ENCODE results near the gene PSMB2. TPM values are rescaled to one million over a fixed set of nuclear protein-coding genes. Genes with fewer than 3 reads are reported as not detected.

PSMB2 gene
- total and polyA plus RNA-seq, 2 donors from 2014 or later, result 44.1 to 78.0 TPM

DNA sequence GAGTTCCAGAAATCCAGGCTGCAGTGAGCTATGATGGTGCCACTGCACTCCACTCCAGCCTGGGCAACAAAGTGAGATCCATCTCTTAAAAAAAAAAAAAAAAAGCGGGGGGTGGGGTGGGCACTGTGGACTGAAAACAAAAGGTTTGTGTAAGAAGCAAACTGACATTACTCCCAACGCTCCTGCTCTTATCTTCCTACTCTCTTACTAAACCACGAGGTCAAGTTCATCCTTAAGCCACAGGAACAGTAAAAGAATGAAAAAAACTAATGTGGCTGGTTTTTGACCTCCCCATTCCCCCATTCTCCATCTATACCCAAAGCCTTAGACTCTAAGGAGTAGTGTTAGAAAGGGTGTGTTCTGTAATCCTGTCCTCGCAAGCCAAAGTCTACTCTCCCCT is 37.4 kb downstream of the PSMB2 start:
- Histone ChIP-seq H3K4me3 (ENCODE audit: low read length in 3 of 3) (no peak overlapping the region), H3K27me3 (ENCODE audit: control insufficient read depth, insufficient read depth, low read length) (no peaks in the 10 kb centered on the region), H3K4me1 (ENCODE audit: control insufficient read depth in 2 of 3, insufficient read depth in 2 of 3, low read depth in 1 of 3, low read length in 3 of 3) (no peaks in the 10 kb centered on the region), H3K9me3 (ENCODE audit: control insufficient read depth in 2 of 3, insufficient read depth in 1 of 3, low read length in 3 of 3) (no peaks in the 10 kb centered on the region), H3K36me3 (ENCODE audit: control insufficient read depth in 2 of 3, insufficient read depth in 3 of 3, low read length in 3 of 3) (peaks cover 11 to 31% (median 28%) of the 10 kb centered on the region in 3 donors), H3K27ac (ENCODE audit: low read depth in 2 of 2, low read length in 2 of 2) (no peak overlapping the region), H3K9ac (ENCODE audit: low read length in 3 of 3) (no peak overlapping the region)
- DNase-seq, result no peak
- no peak for FAIRE-seq
- intact Hi-C loops (cut with DNase I), result no loop called here
- no peak for TF ChIP-seq CTCF (IDR thresholded peaks at IDR 0.05; ENCODE audit: borderline replicate concordance, extremely low read depth, insufficient read depth)

DNA sequence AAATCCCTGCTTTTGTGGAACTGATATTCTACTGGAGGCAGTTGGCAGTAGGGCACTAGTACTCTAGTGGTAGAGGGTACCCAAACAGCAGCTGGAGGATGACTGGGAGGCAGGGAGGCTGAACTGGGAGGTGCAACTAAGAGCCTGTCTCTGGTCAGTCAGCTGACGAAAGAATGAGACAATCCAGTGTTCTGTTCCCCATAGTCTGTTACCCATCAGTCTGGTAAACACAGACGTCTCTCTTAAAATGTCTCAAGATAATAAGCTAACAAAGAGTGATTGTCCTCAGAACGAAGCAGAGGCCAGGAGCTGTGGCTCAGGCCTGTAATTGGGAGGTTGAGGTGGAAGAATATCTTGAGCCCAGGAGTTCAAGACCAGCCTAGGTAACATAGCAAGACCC is 37.9 kb downstream of the PSMB2 start:
- Histone ChIP-seq H3K27ac (ENCODE audit: low read depth in 2 of 2, low read length in 2 of 2) (no peak overlapping the region), H3K9ac (ENCODE audit: low read length in 3 of 3) (no peak overlapping the region), H3K36me3 (ENCODE audit: control insufficient read depth in 2 of 3, insufficient read depth in 3 of 3, low read length in 3 of 3) (peaks cover 10 to 28% (median 26%) of the 10 kb centered on the region in 3 donors), H3K9me3 (ENCODE audit: control insufficient read depth in 2 of 3, insufficient read depth in 1 of 3, low read length in 3 of 3) (no peaks in the 10 kb centered on the region), H3K27me3 (ENCODE audit: control insufficient read depth, insufficient read depth, low read length) (no peaks in the 10 kb centered on the region), H3K4me1 (ENCODE audit: control insufficient read depth in 2 of 3, insufficient read depth in 2 of 3, low read depth in 1 of 3, low read length in 3 of 3) (no peaks in the 10 kb centered on the region), H3K4me3 (ENCODE audit: low read length in 3 of 3) (no peak overlapping the region)
- no peak for TF ChIP-seq CTCF (IDR thresholded peaks at IDR 0.05; ENCODE audit: borderline replicate concordance, extremely low read depth, insufficient read depth)
- FAIRE-seq (no peak), DNase-seq (no peak)
- intact Hi-C loops (cut with DNase I), result no loop called here

- no peak for TF ChIP-seq CTCF (IDR thresholded peaks at IDR 0.05; ENCODE audit: borderline replicate concordance, extremely low read depth, insufficient read depth)
- FAIRE-seq (no peak), DNase-seq (no peak)
- intact Hi-C loops (cut with DNase I), result no loop called here
- no peak overlapping the region for H3K9ac ChIP-seq (ENCODE audit: low read length in 3 of 3)
- no peaks in the 10 kb centered on the region for H3K9me3 ChIP-seq (ENCODE audit: control insufficient read depth in 2 of 3, insufficient read depth in 1 of 3, low read length in 3 of 3)
- no peak overlapping the region for H3K27ac ChIP-seq (ENCODE audit: low read depth in 2 of 2, low read length in 2 of 2)
- peaks cover 4 to 22% (median 19%) of the 10 kb centered on the region in 3 donors for H3K36me3 ChIP-seq (ENCODE audit: control insufficient read depth in 2 of 3, insufficient read depth in 3 of 3, low read length in 3 of 3)
- no peaks in the 10 kb centered on the region for H3K4me1 ChIP-seq (ENCODE audit: control insufficient read depth in 2 of 3, insufficient read depth in 2 of 3, low read depth in 1 of 3, low read length in 3 of 3)
- no peak overlapping the region for H3K4me3 ChIP-seq (ENCODE audit: low read length in 3 of 3)
- no peaks in the 10 kb centered on the region for H3K27me3 ChIP-seq (ENCODE audit: control insufficient read depth, insufficient read depth, low read length)
Observed at GRCh38 chr1:35600593-35600992, 40.7 kb downstream of the PSMB2 start.

DNA sequence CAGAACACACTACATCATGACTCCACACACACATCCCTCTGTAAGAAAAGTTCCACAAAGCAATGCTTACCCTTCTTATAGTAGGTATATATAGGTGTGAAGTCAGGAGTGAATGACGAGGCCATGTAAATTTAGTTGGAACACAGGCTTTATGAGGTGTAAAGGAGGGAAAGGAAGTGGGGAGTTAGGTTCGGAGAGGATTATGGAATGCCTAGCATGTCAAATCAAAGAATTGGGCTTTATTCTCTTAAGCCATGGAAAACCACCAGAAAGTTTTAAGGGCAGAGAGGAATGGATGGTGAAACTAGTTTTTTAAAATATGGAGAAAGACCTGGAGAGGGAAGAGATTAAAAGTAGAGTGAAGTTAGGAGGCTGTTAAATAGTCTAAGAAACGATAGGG is 41.9 kb downstream of the PSMB2 start:
- TF ChIP-seq CTCF (IDR thresholded peaks at IDR 0.05; ENCODE audit: borderline replicate concordance, extremely low read depth, insufficient read depth), result no peak
- no peaks in the 10 kb centered on the region for H3K4me1 ChIP-seq (ENCODE audit: control insufficient read depth in 2 of 3, insufficient read depth in 2 of 3, low read depth in 1 of 3, low read length in 3 of 3)
- no peak overlapping the region for H3K9ac ChIP-seq (ENCODE audit: low read length in 3 of 3)
- DNase-seq, result no peak
- peaks cover 4 to 14% (median 9%) of the 10 kb centered on the region in 3 donors for H3K36me3 ChIP-seq (ENCODE audit: control insufficient read depth in 2 of 3, insufficient read depth in 3 of 3, low read length in 3 of 3)
- H3K9me3 ChIP-seq (ENCODE audit: control insufficient read depth in 2 of 3, insufficient read depth in 1 of 3, low read length in 3 of 3), result no peaks in the 10 kb centered on the region
- H3K27me3 ChIP-seq (ENCODE audit: control insufficient read depth, insufficient read depth, low read length), result no peaks in the 10 kb centered on the region
- H3K27ac ChIP-seq (ENCODE audit: low read depth in 2 of 2, low read length in 2 of 2), result no peak overlapping the region
- intact Hi-C loops (cut with DNase I), result no loop called here
- no peak overlapping the region for H3K4me3 ChIP-seq (ENCODE audit: low read length in 3 of 3)
- no peak for FAIRE-seq
